ENCODE measurements around the gene PADI1. TPM values are rescaled to one million over a fixed set of nuclear protein-coding genes. Genes with fewer than 3 reads are reported as not detected.

PADI1 gene
- total and polyA plus RNA-seq, 2 experiments from 2014 or later = not detected

DNA sequence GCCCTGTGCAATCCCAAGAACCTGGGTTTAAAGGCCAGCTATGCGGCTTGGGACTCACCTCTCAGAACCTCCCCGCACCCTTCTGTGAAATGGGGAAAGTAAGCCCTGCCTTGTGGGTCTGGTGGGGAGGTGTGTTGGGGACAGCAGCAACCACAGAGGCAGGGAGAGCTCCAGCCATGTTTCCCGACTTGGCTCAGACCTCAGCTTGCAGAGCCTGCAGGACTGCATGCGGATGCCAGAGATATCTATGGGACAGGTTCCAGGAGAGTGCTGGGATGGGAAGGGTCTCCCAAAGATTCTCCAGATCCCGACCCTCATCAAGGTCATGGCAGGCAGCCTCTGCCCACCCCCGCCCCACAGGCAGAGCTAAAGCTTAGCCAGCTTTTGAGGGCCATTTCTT, 20.2 kb downstream of the PADI1 start:
- Histone ChIP-seq H3K4me2 (no peak overlapping the region), H3K79me2 (no peaks in the 10 kb centered on the region), H3K4me1 (ENCODE audit: insufficient read depth) (peaks cover 4% of the 10 kb centered on the region), H3K9me2 (replicated peaks; ENCODE audit: insufficient read depth) (no peaks in the 10 kb centered on the region), H3K27ac (no peak overlapping the region), H3K4me3 (no peak overlapping the region), H4K20me1 (ENCODE audit: insufficient read depth, poor library complexity, severe bottlenecking) (no peaks in the 10 kb centered on the region), H3K36me3 (replicated peaks; ENCODE audit: insufficient read depth, low read depth) (no peaks in the 10 kb centered on the region), H3K27me3 (no peaks in the 10 kb centered on the region), H3K9me3 (ENCODE audit: low read depth) (no peaks in the 10 kb centered on the region), H2AFZ (no peak overlapping the region)
- DNase-seq (ENCODE audit: low spot score) = no peak
- WGBS (ENCODE audit: low lambda C conversion rate, missing lambda C conversion rate) = 88% methylated on average over 6 of the region's 6 CpGs
- TF ChIP-seq EZH2phosphoT487 (IDR thresholded peaks at IDR 0.05; ENCODE audit: low read depth, severe bottlenecking, unreplicated experiment) (no peak), CTCF (IDR thresholded peaks at IDR 0.05; ENCODE audit: poor library complexity) (no peak), EZH2 (IDR thresholded peaks at IDR 0.05; ENCODE audit: borderline replicate concordance) (no peak)

DNA sequence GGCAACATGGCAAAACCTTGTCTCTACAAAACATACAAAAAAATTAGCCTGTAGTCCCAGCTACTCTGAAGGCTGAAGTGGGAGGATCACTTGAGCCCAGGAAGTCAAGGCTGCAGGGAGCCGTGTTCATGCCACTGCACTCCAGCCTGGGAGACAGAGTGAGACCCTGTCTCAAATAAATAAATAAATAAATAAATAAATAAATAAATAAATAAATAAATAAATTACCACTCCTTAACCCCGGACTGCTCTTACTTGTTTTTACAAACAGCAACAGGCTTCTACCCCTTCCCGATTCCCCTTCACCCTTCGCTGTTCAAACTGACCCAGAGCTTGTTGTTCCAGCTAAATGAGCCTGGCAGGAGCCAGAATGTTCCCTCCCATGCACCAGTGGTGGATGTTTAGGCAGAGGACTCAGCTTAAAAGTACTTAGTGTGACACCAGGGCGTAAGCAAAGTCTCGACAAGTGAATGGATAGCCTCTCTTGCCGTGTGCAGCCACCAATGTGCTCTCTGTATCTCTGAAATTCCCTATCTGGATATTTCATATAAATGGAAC, 22.5 kb downstream of the PADI1 start:
- Histone ChIP-seq H3K4me3 (no peak overlapping the region), H3K27ac (no peak overlapping the region), H3K36me3 (replicated peaks; ENCODE audit: insufficient read depth, low read depth) (no peaks in the 10 kb centered on the region), H3K27me3 (no peaks in the 10 kb centered on the region), H3K4me2 (no peak overlapping the region), H3K9me2 (replicated peaks; ENCODE audit: insufficient read depth) (no peaks in the 10 kb centered on the region), H2AFZ (no peak overlapping the region), H3K79me2 (no peaks in the 10 kb centered on the region), H4K20me1 (ENCODE audit: insufficient read depth, poor library complexity, severe bottlenecking) (no peaks in the 10 kb centered on the region), H3K9me3 (ENCODE audit: low read depth) (no peaks in the 10 kb centered on the region), H3K4me1 (ENCODE audit: insufficient read depth) (peaks cover 4% of the 10 kb centered on the region)
- TF ChIP-seq EZH2phosphoT487 (IDR thresholded peaks at IDR 0.05; ENCODE audit: low read depth, severe bottlenecking, unreplicated experiment) (no peak), CTCF (IDR thresholded peaks at IDR 0.05; ENCODE audit: poor library complexity) (no peak), EZH2 (IDR thresholded peaks at IDR 0.05; ENCODE audit: borderline replicate concordance) (no peak)
- 88% methylated on average over 7 of the region's 7 CpGs for WGBS (ENCODE audit: low lambda C conversion rate, missing lambda C conversion rate)
- no peak for DNase-seq (ENCODE audit: low spot score)

- Histone ChIP-seq H3K27me3 (no peaks in the 10 kb centered on the region), H3K79me2 (no peaks in the 10 kb centered on the region), H2AFZ (no peak overlapping the region), H3K27ac (no peak overlapping the region), H3K36me3 (replicated peaks; ENCODE audit: insufficient read depth, low read depth) (no peaks in the 10 kb centered on the region), H3K9me3 (ENCODE audit: low read depth) (no peaks in the 10 kb centered on the region), H3K4me2 (no peak overlapping the region), H3K4me1 (ENCODE audit: insufficient read depth) (peaks cover 9% of the 10 kb centered on the region), H3K9me2 (replicated peaks; ENCODE audit: insufficient read depth) (no peaks in the 10 kb centered on the region), H3K4me3 (no peak overlapping the region), H4K20me1 (ENCODE audit: insufficient read depth, poor library complexity, severe bottlenecking) (no peaks in the 10 kb centered on the region)
- TF ChIP-seq EZH2phosphoT487 (IDR thresholded peaks at IDR 0.05; ENCODE audit: low read depth, severe bottlenecking, unreplicated experiment) = no peak
- no peak for TF ChIP-seq CTCF (IDR thresholded peaks at IDR 0.05; ENCODE audit: poor library complexity)
- TF ChIP-seq EZH2 (IDR thresholded peaks at IDR 0.05; ENCODE audit: borderline replicate concordance) = no peak
- WGBS (ENCODE audit: low lambda C conversion rate, missing lambda C conversion rate) = 83% methylated on average over 6 of the region's 8 CpGs
- no peak for DNase-seq (ENCODE audit: low spot score)
Observed at GRCh38 chr1:17228619-17229018, 23.7 kb downstream of the PADI1 start.
